ENCODE results near the gene FOXP1. TPM values are rescaled to one million over a fixed set of nuclear protein-coding genes. Genes with fewer than 3 reads are reported as not detected.

Gene FOXP1
- total RNA-seq, 1 experiment from 2014 or later, result 58.4 TPM

DNA sequence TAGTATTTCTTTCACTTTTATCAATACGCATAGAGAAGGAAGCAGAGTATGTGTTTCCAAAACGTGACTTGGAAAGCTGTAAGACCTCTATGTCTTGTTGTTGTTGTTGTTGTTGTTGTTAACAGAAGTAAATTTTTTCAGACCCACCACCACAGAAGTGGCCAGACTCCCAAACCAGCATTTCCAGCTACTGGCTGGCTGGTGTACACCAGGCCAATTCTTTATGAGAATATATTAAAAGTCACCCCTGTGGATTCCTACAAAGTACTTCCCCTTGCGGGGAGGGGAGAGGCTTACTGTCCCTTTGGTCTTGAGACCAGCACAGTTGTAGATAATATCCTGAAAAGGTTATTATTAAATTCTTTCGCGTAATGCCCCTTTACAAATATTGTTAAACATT is 1.6 kb upstream of the FOXP1 start:
- POLR2A ChIA-PET (ENCODE audit: low non-redundant PET), result no interaction called here
- intact Hi-C loops (cut with micrococcal nuclease; ENCODE audit: unreplicated experiment), result loop anchor here (5.0 to 10.0 kb wide), 6 partner anchors 188 to 1030 kb away; no protein-coding TSS in a partner anchor

GRCh38 chr3:71584394-71585011 is 975 bp upstream of the FOXP1 start:
- H3K4me1 ChIP-seq (ENCODE audit: insufficient read depth, low read length, poor library complexity, severe bottlenecking), result peaks cover 41% of the 10 kb centered on the region
- no peaks in the 10 kb centered on the region for H3K9me3 ChIP-seq (ENCODE audit: low read depth, low read length, poor library complexity, severe bottlenecking)
- H3K36me3 ChIP-seq (ENCODE audit: insufficient read depth, low read length, poor library complexity, severe bottlenecking), result no peaks in the 10 kb centered on the region
- CTCF ChIA-PET, result interaction anchor here (0.6 kb wide), 1 partner anchor 385 kb away, joined by 4 read pairs; no protein-coding TSS in a partner anchor
- BruUV-seq (replicated peaks), result TSS peak; percentile 49
- DNase-seq (ENCODE audit: low spot score), result peak; percentile 51
- H3K4me3 ChIP-seq (ENCODE audit: low read depth, low read length, poor library complexity, severe bottlenecking), result peak overlapping the region; percentile 73
- H3K27me3 ChIP-seq (replicated peaks; ENCODE audit: insufficient read depth, low read depth, low read length, poor library complexity), result no peaks in the 10 kb centered on the region
- POLR2A ChIA-PET (ENCODE audit: low non-redundant PET), result interaction anchor here (0.6 to 0.7 kb wide), 2 partner anchors 35 to 974 kb away, joined by 3 read pairs; no protein-coding TSS in a partner anchor
- TF ChIP-seq, protein P1, sequence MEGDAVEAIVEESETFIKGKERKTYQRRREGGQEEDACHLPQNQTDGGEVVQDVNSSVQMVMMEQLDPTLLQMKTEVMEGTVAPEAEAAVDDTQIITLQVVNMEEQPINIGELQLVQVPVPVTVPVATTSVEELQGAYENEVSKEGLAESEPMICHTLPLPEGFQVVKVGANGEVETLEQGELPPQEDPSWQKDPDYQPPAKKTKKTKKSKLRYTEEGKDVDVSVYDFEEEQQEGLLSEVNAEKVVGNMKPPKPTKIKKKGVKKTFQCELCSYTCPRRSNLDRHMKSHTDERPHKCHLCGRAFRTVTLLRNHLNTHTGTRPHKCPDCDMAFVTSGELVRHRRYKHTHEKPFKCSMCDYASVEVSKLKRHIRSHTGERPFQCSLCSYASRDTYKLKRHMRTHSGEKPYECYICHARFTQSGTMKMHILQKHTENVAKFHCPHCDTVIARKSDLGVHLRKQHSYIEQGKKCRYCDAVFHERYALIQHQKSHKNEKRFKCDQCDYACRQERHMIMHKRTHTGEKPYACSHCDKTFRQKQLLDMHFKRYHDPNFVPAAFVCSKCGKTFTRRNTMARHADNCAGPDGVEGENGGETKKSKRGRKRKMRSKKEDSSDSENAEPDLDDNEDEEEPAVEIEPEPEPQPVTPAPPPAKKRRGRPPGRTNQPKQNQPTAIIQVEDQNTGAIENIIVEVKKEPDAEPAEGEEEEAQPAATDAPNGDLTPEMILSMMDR (conservative IDR thresholded peaks at IDR 0.05; ENCODE audit: low read depth, low read length), result no peak
- no peak for TF ChIP-seq EZH2 (IDR thresholded peaks at IDR 0.05; ENCODE audit: borderline replicate concordance, low read depth, low read length, poor library complexity, severe bottlenecking)
- intact Hi-C loops (cut with micrococcal nuclease; ENCODE audit: unreplicated experiment), result loop anchor here (5.0 to 10.0 kb wide), 6 partner anchors 187 to 1030 kb away; no protein-coding TSS in a partner anchor
- peak overlapping the region; percentile 82 for H3K27ac ChIP-seq (ENCODE audit: low read depth, low read length, poor library complexity, severe bottlenecking)

More for the DNA sequence above, 1.6 kb upstream of the FOXP1 start:
- DNase-seq (ENCODE audit: low spot score), result peak; percentile 18
- H3K36me3 ChIP-seq (ENCODE audit: insufficient read depth, low read length, poor library complexity, severe bottlenecking), result no peaks in the 10 kb centered on the region
- H3K27me3 ChIP-seq (replicated peaks; ENCODE audit: insufficient read depth, low read depth, low read length, poor library complexity), result no peaks in the 10 kb centered on the region
- H3K4me3 ChIP-seq (ENCODE audit: low read depth, low read length, poor library complexity, severe bottlenecking), result peak overlapping the region; percentile 73
- H3K4me1 ChIP-seq (ENCODE audit: insufficient read depth, low read length, poor library complexity, severe bottlenecking), result peaks cover 39% of the 10 kb centered on the region
- CTCF ChIA-PET, result interaction anchor here (0.6 kb wide), 1 partner anchor 386 kb away, joined by 4 read pairs; no protein-coding TSS in a partner anchor
- BruUV-seq (replicated peaks), result no TSS peak
- TF ChIP-seq EZH2 (IDR thresholded peaks at IDR 0.05; ENCODE audit: borderline replicate concordance, low read depth, low read length, poor library complexity, severe bottlenecking), result no peak
- TF ChIP-seq, protein P1 (conservative IDR thresholded peaks at IDR 0.05; ENCODE audit: low read depth, low read length), result no peak
- H3K27ac ChIP-seq (ENCODE audit: low read depth, low read length, poor library complexity, severe bottlenecking), result peak overlapping the region; percentile 82
- H3K9me3 ChIP-seq (ENCODE audit: low read depth, low read length, poor library complexity, severe bottlenecking), result no peaks in the 10 kb centered on the region

DNA sequence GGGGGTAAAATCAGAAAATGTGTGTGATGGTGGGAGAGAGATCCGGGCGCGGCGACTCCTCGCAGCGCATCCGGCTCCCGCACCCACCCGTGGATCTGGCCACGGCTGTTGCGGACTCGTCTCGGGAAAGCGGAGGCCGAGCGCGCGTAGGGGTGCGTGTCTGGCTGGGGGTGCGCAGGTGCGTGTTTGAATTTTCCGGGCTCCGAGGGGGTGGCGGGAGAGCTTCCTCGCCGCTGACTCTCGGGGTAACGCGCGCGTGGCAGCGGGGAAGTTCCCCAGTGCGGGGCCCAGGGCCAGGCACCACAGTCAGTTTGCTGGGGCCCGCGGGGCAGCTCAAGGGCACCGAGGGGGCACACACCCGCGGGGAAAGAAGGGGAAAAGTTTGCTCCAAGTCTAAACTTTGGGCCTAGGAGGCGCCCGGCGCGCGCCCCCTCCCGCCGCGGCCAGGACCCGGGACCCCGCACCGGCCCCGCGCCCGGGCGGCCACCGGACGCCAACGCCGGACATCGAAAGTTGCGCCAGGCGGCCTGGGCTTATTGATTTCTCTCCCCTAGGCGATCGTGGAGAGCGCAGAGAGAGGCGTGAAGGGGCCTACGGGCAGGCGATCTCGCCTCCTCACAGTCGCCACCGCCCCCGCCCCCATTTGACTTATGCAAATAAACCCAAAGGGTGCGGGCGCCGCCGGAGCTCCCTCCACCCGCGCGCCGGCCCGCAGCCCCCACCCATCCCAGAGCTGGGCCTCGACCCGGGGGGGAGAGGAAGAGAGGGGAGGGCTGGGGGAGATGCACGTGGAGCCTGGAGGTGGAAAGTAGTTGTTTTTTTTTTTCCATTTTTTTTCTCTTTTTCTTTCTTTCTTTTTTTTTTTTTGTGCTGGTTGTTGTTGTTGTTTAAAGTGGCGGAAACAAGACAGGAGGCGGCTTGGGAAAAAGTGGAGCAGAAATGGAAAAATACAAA is 639 bp downstream of the FOXP1 start:
- no TSS peak for BruUV-seq (replicated peaks)
- ChIA-PET POLR2A (ENCODE audit: low non-redundant PET) (no interaction called here), CTCF (no interaction called here)
- Histone ChIP-seq H3K4me1 (ENCODE audit: insufficient read depth, low read length, poor library complexity, severe bottlenecking) (peaks cover 36% of the 10 kb centered on the region), H3K4me3 (ENCODE audit: low read depth, low read length, poor library complexity, severe bottlenecking) (peak overlapping the region; percentile 73), H3K36me3 (ENCODE audit: insufficient read depth, low read length, poor library complexity, severe bottlenecking) (no peaks in the 10 kb centered on the region), H3K27me3 (replicated peaks; ENCODE audit: insufficient read depth, low read depth, low read length, poor library complexity) (no peaks in the 10 kb centered on the region), H3K9me3 (ENCODE audit: low read depth, low read length, poor library complexity, severe bottlenecking) (no peaks in the 10 kb centered on the region), H3K27ac (ENCODE audit: low read depth, low read length, poor library complexity, severe bottlenecking) (peak overlapping the region; percentile 85)
- peak; percentile 58 for DNase-seq (ENCODE audit: low spot score)
- intact Hi-C loops (cut with micrococcal nuclease; ENCODE audit: unreplicated experiment), result loop anchor here (10.0 kb wide), 3 partner anchors 518 to 1028 kb away; no protein-coding TSS in a partner anchor
- TF ChIP-seq, protein P1 (conservative IDR thresholded peaks at IDR 0.05; ENCODE audit: low read depth, low read length), result no peak
- TF ChIP-seq EZH2 (IDR thresholded peaks at IDR 0.05; ENCODE audit: borderline replicate concordance, low read depth, low read length, poor library complexity, severe bottlenecking), result no peak
